DND-41 (cell line): ENCODE data around the gene WIPI1.

ENCODE experiments used
- EZH2 ChIP-seq: IDR thresholded peaks from 3 replicates; pipeline ENCODE4 v1.6.1; 2012; ENCODE audit warnings: borderline replicate concordance, low read depth, mild to moderate bottlenecking, moderate library complexity, low read length, inconsistent platforms; ENCODE audit not compliant: severe bottlenecking
- TF ChIP-seq, protein P1 (sequence below): IDR thresholded peaks from 2 replicates; pipeline ENCODE4 v1.5.1; 2012; ENCODE audit warnings: borderline replicate concordance, low read length, moderate library complexity, mild to moderate bottlenecking; ENCODE audit not compliant: poor library complexity, severe bottlenecking; ENCODE audit errors: extremely low read depth

DNA sequence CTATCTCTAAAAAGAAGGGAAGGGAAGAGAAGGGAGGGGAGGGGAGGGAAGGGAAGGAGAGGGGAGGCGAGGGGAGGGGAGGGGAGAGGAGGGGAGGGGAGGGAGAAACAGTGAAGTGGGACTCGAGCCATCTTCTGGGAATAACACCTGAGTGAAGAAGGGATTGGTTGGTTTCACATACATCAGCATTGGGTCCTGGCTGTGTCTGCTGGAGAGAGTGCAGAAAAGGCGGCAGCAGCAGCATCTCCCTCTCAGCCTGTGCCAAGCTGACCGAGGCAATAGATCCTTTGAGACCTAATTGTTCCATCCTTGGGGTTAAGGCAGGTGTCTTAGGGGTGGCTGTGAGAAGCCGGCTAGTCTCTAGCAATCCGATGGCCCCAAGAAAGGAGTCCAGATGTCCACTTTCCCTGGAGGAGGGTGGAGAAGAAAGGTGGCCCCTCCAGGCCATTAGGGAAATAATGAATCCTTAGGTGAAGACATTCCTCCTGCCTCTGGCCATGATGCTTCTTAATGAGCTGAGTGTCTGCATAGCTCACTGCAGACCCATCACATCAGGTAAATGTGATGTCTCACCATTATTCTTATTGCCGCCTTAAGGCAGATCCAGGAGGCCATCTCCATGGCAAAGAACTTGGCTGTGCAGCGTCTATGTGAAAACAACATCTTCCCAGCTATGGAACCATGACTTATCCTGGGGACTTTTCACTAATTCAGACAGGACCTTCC, 71.6 kb downstream of the WIPI1 start:
- no peak for TF ChIP-seq EZH2
- TF ChIP-seq, protein P1, sequence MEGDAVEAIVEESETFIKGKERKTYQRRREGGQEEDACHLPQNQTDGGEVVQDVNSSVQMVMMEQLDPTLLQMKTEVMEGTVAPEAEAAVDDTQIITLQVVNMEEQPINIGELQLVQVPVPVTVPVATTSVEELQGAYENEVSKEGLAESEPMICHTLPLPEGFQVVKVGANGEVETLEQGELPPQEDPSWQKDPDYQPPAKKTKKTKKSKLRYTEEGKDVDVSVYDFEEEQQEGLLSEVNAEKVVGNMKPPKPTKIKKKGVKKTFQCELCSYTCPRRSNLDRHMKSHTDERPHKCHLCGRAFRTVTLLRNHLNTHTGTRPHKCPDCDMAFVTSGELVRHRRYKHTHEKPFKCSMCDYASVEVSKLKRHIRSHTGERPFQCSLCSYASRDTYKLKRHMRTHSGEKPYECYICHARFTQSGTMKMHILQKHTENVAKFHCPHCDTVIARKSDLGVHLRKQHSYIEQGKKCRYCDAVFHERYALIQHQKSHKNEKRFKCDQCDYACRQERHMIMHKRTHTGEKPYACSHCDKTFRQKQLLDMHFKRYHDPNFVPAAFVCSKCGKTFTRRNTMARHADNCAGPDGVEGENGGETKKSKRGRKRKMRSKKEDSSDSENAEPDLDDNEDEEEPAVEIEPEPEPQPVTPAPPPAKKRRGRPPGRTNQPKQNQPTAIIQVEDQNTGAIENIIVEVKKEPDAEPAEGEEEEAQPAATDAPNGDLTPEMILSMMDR: no peak
